Measurements from ENCODE around the gene TAF4.

TAF4 gene

DNA sequence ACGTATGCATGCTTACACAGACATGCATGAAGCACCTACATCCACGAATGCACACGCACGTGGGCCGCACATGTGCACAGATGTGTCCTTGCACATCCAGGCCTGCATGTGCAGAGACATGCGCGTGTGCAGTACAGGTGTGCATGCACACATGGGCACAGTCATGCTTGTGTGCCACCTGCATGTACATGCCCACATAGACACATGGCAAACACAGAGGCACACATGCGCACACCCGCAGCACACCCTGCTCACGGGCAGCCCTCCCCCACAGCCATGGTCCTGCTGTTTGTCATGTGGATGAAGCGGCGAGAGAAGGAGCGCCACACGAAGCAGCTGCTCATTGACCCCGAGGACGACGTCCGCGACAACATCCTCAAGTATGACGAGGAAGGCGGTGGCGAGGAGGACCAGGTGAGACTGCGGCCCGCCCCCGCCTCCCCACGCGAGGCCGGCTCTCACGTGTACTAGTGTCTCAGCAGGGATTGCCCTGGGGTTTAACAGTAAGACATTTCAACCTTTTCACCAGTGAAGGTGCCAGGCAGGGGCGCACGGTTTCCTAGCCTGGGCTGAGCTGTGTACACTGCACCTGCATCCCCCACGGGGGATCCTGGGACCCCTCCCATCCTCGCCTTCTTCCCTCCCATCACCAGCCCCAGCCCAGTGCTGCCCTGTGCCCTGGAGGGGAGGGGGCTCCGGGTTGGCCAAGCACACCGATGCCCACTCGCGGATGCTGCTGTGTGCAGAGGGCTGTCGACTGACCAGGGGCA, 132.8 kb downstream of the TAF4 start:
- no peak for DNase-seq (ENCODE audit: low spot score)

DNA sequence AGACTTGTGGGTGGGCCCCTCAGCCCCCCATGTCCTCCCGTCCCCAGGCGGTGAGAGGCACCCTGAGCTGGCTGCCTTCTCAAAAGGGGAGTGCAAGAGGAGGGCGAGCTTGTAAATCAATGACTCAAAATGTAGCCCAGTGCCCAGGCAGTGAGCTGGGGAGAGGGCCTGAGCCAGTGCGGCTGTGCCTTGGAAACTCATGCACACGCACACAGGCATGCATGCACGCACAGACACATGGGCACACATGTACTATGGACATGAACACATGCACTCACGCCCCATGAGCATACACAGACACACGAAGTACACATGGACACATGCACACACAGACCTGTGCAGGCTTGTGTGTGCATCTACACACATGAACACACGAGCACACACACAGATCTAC, 133.5 kb downstream of the TAF4 start:
- DNase-seq (ENCODE audit: low spot score), result no peak

GRCh38 chr20:61931476-61932198, 134.0 kb downstream of the TAF4 start:
- no peak for DNase-seq (ENCODE audit: low spot score)

GRCh38 chr20:61930776-61931475, 134.8 kb downstream of the TAF4 start:
- DNase-seq (ENCODE audit: low spot score), result no peak

DNA sequence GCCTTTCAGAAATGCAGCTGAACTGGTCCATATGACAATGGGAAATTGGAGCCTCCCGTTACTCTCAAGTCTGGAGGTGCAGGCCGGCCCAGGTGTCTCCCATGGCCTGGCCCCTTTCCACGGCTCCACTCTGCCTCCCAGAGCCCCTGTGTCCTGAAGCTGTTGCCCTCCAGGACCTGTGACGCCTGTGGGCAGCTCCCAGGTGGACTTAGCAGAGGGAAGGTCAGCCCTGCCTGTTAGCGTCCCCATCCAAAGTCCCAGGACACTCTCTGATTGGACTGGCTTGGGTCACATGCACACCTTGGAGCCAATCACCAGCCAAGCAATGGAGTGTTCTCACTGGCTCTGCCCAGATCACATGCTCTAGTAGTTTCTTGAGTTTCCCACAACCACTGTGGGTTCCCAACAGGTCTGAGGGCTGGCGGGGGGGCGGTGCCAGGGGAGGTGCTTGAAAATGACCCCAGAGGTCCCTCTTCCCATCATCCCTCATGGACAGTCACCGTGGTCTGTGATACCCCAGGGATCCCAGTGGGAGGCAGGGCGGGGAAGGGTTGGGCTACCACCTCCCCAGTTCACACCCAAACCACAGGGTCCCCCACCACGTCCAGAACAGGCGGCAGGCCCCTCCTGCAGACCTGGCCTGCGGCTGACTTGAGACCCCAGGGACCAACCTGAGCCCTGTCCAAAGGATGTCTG, 135.6 kb downstream of the TAF4 start:
- DNase-seq (ENCODE audit: low spot score), result no peak

DNA sequence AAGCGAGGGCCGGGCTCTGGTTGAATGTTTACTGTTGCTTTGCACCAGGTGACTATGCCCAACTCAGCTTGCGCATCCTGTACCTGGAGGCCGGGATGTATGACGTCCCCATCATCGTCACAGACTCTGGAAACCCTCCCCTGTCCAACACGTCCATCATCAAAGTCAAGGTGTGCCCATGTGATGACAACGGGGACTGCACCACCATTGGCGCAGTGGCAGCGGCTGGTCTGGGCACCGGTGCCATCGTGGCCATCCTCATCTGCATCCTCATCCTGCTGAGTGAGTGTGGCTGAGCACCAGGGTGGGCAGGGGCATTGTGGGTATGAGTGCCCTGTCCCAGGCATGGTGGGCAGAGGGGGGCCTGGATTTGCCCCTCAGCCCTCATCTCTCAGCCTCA, 136.1 kb downstream of the TAF4 start:
- DNase-seq (ENCODE audit: low spot score), result no peak

GRCh38 chr20:61927826-61928541, 137.7 kb downstream of the TAF4 start:
- no peak for DNase-seq (ENCODE audit: low spot score)

GRCh38 chr20:61927193-61927825, 138.4 kb downstream of the TAF4 start:
- DNase-seq (ENCODE audit: low spot score), result no peak

GRCh38 chr20:61926796-61927192, 138.9 kb downstream of the TAF4 start:
- no peak for DNase-seq (ENCODE audit: low spot score)

DNA sequence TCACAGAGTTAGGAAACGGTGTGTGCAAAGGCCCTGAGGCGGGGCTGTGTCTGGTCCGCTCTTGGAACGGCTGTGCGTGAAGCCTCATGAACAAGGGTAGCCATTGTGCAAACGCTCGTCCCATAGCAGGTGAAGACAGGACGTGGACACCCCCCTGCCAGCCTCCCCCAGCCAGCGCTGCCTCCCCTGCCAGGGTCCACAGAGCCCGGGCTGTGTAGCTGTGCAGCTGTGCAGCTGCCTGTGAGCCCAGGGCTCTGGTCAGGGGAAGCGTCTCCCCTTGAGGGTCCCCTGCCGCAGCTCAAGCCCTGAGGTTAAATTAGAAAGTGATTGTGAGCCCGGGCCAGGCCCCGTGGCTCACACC, 139.4 kb downstream of the TAF4 start:
- no peak for DNase-seq (ENCODE audit: low spot score)

DNA sequence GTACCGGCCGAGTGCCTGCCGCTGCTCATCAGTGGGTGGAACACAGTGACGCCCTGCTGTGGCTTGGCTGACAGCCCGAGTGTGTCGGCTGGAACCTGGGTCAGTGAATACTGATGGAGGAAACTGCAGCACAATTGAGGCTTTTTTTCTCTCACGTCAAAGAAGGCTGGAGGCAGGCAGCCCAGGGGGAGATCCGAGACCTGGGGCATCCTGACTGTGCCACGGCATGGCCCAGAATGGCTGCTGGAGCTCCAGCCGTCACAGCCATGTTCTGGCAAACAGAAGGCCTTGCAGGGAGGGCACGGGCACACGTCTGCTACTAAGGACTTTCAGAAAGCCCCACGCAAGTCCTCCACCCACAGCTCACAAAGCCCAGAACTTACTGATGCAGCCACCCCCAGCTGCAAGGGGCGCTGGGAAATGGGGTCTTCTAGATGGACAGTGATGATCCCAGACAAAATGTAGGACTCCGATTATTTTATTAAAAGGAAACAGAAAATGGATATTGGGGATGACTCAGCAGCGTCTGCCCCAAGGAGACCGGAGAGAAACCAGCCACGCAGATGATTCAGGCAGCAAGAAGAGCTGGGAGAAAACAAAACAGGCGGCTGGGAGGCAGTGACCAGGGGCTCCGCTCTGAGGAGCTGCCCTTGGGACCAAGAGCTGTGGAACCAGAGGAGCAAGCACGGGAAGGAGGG, 140.0 kb downstream of the TAF4 start:
- DNase-seq (ENCODE audit: low spot score), result no peak

- no peak for DNase-seq (ENCODE audit: low spot score)
These were observed 140.7 kb downstream of the TAF4 start for GRCh38 chr20:61924858-61925554.
